IPS-18c (cell line): ENCODE measurements around the gene GSTA3.
"Not testable (repeated sequence)": the region's sequence is repeated elsewhere in the genome, so short reads cannot be mapped to it uniquely, and the experiment has no call there.

Experiments
- H3K4me3 ChIP-seq: 2 replicates; pipeline ENCODE4 v1.7.0; 2013; ENCODE audit warnings: low read depth, mild to moderate bottlenecking, low read length, moderate library complexity; ENCODE audit not compliant: insufficient read depth
- H3K9me3 ChIP-seq: one replicate; pipeline ENCODE4 v1.6.1; 2013; ENCODE audit warnings: mild to moderate bottlenecking, low read length, moderate library complexity; ENCODE audit not compliant: control insufficient read depth, insufficient read depth

GSTA3 gene

DNA sequence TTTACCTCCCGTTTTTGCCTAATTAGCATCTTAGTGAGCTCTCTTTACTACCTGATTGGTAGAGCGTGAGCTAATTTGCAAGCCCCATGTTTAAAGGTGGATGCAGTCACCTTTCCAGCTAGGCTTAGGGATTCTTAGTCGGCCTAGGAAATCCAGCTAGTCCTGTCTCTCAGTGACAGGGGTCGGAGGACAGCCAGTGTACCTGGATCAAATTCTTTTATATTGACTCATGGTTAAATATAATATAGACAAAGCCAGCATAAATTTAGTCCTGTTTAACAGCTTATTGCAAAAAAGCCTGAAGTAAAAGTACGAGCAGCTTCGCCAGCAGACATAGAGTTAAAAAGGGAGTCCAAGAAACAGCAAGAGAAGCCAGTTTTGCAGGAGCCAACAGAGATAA lies 12.2 kb upstream of the GSTA3 start:
- Histone ChIP-seq H3K9me3 (peaks cover 3% of the 10 kb centered on the region), H3K4me3 (no peak overlapping the region)

DNA sequence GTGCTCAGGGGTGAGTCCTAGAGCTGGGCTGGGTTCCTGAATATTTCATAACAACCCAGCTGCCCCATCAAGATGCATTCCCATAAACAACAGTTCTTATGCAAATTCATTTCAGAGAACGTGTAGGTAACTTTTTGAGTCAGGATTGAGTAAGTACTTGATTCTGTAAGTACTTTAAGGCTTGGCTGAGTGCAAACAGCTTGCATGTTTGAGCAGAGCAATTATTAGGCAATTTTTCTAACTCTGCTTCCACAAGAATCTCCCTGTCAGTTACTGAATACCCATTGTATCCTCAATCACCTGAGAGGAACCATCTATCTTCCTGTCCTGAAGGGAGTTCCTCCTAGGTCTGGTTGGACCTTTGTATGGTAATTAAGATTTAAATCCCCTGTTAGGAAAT lies 10.0 kb upstream of the GSTA3 start:
- not testable (repeated sequence) for H3K9me3 ChIP-seq, H3K4me3 ChIP-seq

DNA sequence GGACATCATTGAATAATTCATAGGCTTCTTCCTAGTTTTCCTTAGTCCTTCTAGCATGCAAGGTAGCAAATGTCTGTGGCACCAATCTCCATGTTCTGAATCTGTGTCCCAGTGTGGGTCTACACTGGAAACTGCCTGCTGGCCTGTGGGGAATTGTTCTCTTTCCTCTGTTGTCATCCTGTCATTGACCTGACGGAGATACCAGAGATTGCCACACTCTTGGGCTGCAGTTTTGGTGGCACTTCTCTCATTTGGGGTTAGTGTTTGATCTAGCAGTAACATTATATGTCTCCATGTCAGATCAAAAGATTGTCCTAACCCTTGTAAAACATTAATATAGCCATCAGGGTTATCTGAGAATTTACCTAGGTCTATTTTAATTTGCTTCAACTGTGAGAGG lies 9.3 kb upstream of the GSTA3 start:
- H3K4me3 ChIP-seq, H3K9me3 ChIP-seq: not testable (repeated sequence)

DNA sequence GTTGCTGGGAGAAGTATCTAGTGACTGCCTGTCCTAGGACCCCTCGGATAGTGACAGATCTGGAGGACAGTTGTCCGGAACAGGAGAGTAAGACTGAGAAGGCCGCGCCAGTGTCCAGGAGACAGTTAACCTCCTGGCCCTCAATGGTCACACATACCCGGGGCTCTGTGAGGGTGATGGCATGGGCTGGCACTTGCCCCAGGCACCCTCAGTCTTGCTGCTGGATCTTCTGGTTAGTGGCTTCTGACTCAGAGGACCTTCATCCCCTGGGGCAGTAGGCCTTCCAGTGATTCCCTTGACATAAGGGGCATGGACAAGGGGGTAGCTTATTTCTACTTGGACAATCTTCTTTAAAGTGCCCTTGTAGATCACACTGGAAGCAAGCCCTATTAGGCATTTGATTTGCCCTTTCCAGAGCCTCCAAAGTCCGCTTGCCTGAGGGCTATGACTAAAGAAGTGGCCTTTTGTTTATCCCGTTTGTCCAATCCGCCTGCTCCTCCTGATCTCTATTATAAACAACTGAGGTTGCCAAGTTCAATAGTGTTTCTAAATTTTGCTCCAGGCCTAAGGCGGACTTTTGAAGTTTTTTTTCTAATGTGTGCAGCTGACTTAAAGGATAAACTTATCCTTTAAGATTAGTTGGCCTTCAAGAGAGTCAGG lies 8.7 kb upstream of the GSTA3 start:
- not testable (repeated sequence) for H3K4me3 ChIP-seq, H3K9me3 ChIP-seq

DNA sequence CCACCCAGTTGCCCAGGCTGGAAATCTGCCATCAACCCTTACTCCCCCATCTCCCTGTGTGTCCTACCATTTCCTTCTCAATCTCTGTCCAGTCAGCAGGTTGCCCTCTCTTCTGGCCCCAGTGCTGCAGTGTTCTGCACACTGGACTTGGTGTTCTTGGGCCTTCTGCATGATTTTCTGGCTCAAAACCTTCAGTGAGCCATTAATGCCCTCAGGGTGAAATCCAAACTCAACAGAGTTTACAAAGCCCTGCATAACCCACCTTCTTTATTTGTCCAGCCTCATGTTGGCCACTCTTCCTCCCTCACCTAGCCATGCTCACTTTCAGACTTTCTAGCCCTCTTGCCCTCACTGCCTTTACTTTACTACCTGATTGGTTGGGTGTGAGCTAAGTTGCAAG lies 5.0 kb upstream of the GSTA3 start:
- Histone ChIP-seq H3K4me3 (no peak overlapping the region), H3K9me3 (no peaks in the 10 kb centered on the region)

DNA sequence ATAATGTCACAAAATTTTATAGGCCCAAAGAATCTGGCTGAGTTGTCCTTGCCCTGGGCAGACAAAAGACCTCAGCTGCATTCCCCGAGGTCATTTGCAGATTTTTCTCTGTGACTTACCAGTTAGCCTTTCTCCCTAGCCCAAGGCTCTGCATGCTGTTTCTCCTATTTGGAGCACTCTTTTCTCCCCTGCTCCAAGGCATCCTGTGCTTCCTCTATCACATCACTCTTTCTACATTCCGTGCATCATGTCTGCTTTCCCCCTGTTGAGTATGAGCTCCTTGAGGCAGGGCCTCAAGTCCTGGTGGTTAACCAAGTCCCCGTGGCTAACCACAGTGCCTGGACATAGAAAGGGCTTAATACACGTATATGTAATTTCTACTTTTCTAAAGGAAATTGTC lies 593 bp upstream of the GSTA3 start:
- H3K9me3 ChIP-seq: no peaks in the 10 kb centered on the region
- H3K4me3 ChIP-seq: no peak overlapping the region

DNA sequence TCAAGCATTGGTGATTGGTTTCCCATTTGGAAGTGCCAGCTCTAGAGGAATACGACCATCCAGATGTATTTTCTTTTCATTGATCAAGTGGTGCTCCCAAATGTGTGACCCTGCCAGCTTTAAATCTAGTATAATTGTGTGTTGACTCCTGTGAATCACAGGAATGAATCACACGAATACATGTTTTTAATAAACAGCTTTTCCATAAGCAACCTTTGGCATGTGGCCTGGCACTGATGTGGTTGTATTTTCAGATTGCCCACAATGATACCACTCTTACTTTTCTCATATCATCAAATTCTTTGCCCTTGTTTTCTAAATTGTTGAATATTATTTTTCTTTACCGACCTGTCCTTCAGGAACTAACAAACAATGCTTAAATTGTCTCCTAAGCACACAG lies 367 bp downstream of the GSTA3 start:
- H3K4me3 ChIP-seq: no peak overlapping the region
- H3K9me3 ChIP-seq: no peaks in the 10 kb centered on the region

DNA sequence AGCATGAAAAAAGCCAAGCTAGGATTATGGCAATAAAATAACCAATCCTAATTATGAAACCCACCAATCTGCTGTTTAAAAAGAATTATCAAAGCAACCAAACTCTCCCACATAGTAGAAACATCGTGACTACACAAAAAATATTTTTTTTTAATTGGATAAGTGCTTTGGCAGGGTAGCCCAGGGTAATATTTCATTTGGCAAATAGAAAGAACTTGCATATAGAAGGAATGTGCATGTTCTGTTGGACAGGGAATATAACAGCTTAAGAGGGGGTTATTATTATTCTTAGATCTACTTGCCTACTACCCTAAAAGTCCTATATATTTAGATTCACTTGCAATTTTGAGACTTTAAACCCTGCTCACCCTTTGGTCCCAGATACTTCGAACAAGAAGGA lies 972 bp downstream of the GSTA3 start:
- Histone ChIP-seq H3K9me3 (no peaks in the 10 kb centered on the region), H3K4me3 (no peak overlapping the region)

DNA sequence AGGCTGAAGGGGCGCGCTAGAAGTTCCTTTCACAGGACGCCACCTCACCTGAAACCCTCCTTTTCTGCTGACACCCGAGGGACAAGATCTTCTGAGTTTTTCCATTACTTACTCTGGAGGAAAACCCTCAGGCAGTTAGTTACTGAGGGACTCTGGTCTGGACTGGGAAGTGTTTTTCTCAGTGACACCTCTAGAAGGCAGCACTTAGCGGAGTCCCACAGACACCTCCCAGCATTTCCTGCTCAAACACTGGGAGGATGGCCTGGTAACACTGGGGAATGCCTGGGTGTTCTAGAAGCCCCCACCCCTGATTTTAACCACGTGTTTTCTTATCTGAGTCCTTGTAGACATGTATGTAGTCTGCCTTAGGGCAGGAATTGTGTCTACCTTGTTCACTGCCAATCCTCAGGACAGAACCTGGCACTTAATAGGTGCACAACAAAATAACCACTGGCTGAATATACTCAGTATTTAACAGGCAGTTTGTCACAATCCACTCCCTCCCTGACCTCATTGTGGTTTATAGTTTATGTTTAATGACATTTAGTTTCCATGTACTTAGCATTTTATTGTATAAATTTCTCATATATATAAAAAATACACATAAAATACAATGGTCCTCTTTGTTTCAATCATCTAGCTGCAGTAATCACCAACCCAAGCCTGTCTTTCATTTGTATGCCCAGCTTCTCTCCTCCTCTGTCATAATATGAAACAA lies 4.8 kb downstream of the GSTA3 start:
- Histone ChIP-seq H3K4me3 (no peak overlapping the region), H3K9me3 (no peaks in the 10 kb centered on the region)

DNA sequence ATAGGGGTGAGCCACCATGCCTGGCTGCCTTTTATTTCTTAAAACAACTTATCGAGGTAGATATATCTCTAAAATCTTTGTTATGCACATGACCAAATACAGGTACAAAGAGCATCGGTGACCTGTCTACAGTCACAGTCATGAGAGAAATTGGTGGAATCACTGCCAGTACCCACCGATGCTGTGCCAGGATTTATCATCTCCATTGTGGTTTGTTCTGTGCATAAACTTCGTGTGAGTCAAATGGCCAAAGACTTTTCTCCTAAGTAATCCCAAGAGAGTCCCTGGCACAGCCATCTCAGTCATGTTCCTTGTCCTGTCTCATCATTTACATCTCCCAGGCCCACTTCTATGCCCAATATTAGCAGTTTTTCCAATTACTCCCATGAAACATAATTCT lies 9.0 kb downstream of the GSTA3 start:
- Histone ChIP-seq H3K4me3 (no peak overlapping the region), H3K9me3 (no peaks in the 10 kb centered on the region)

DNA sequence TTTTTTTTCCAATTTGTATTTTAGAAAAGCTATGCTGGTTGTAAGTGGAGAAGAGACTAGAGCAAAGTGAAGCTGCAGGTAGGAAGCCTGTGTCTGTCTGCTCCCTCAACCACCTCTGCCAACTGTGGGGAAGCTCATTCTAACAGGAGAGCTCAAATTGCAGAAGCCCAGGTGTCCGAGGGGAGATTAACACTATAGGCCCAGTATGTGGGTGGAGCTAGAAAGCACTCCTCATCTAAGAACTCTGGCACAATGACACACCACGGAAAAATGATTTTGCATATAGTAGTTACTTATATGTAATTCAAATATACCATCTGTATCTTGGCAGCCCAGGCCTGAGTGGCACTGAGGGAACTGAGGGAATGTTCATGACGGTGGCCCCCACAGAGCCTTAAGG lies 13.7 kb downstream of the GSTA3 start:
- not testable (repeated sequence) for H3K9me3 ChIP-seq, H3K4me3 ChIP-seq

DNA sequence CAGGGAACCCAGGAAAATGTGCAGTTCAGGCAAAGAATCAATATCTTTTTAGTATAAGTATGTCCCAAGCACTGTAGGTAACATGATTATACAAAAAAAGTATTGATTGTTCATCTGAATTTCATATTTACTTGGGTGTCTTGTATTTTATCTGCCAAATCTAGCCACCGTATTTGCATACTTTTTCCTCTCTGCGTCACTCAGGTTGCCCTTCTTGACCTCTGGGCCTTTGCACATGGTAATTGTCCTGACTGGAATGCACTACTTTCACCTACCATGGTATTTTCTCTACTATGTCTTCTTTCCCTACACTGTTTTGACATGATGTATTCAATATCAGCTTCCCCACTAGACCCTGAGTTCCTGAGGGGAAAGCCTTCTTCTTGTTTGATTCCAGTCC lies 15.2 kb downstream of the GSTA3 start:
- Histone ChIP-seq H3K9me3 (no peaks in the 10 kb centered on the region), H3K4me3 (no peak overlapping the region)

DNA sequence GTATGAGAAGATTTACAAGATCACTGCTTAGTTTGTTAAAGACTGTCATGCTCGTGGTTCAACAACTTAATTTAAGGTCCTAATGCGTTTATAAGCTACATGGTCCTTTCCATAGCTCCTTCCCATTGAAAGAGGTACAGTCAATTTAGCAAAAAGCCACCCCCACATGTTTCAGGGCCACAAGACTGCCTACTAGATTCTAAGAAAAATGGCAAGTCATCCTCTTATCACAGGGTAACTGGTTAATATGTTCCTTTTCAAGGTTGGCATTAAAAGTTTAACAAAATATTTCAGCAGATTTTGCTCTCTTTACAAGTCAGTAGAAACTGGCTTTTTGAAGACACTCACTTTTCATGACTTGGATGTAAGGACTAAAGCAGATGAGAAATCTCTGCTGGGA lies 15.7 kb downstream of the GSTA3 start:
- H3K4me3 ChIP-seq: no peak overlapping the region
- H3K9me3 ChIP-seq: no peaks in the 10 kb centered on the region

DNA sequence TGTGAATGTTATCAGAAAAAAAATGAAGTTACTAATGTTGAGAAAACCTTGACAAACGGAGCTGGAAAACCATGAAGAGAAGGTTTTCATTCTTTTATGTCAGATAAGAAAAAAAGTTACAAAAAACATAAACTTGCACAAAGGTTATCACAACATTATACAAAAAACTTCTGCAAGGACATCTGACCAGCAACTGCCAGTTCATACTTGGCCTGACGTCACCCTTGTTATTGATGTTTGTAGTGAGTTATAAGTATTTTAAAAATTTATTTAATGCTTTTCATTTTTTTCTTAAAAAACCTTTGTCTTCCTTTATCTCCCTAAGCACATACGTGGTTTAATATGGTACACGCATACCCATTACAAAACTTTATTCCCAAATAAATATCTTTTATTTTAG lies 16.3 kb downstream of the GSTA3 start:
- H3K9me3 ChIP-seq: no peaks in the 10 kb centered on the region
- no peak overlapping the region for H3K4me3 ChIP-seq

DNA sequence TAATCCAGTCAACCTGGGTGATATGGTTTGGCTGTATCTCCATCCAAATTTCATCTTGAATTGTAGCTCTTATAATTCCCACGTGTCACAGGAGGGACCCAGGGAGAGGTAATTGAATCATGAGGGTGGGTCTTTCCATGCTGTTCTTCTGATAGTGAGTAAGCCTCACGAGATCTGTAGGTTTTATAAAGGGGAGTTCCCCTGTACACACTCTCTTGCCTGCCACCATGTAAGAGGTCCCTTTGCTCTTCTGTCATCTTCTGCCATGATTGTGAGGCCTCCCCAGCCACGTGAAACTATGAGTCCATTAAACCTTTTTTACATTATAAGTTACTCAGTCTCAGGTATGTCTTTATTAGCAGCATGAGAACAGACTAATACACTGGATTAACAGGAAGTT lies 19.5 kb downstream of the GSTA3 start:
- Histone ChIP-seq H3K4me3 (no peak overlapping the region), H3K9me3 (no peaks in the 10 kb centered on the region)

DNA sequence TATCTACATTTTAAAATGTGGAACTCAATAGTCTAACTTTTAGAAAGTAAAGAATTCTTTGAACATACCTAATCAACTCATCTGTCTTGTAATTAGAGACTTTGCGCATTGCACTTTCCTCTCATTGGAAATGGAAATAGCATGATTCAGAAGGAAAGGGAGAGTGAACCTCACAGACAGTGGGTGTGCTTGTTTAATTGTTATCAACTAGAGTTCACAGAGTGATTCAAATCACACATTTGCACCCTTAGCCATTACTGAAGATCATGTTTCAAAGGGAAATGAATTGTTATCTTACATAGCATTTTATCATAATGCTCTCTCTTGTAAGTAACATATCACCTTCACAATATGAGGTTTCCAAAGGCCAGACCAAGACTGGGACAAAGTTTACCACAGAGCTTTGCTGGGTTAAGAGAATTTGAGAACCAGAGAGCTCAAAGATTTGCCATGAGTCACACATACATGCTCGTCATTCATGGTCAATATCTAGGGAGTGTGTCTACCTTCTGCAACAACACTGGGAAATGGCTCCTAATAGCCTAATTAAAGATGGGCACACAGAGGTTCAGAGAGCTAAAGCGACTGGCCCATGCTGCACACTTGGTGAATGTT lies 21.5 kb downstream of the GSTA3 start:
- H3K4me3 ChIP-seq: no peak overlapping the region
- no peaks in the 10 kb centered on the region for H3K9me3 ChIP-seq

DNA sequence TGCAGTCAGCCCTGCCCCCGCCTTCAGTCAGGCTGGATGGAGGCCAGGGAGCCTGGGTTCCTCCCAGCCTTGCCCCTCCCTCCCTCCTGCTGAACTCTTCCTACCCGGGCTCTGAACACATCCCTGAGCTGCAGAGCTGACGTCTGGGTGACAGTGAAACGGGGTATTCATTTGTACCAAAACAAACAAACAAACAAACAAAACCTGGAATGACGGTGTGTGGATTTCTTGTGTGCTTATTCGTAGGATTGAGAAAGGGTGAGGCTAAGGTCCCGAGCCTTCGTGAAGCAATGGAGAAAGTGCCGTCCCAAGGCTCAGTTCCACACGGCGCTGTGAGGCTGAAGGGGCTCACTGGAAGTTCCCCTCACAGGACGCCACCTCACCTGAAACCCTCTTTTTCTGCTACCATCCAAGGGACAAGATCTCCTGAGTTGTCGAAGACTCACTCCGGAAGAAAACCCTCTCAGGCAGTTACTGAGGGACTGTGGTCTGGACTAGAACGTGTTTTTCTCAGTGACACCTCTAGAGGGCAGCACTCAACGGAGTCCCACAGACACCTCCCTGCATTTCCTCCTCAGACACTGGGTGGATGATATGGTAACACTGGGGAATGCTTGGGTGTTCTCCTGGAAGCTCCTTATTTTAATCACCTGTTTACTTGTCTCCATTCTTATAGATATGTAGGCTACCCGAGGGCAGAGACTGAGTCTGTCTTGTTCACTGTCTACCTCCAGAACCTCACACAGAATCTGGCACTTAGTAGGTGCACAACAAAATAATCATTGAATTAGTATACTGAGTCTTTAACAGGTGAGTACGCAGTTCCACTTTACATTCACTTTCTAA lies 27.3 kb downstream of the GSTA3 start:
- peaks cover 2% of the 10 kb centered on the region for H3K9me3 ChIP-seq
- peak overlapping the region; percentile 55 for H3K4me3 ChIP-seq

DNA sequence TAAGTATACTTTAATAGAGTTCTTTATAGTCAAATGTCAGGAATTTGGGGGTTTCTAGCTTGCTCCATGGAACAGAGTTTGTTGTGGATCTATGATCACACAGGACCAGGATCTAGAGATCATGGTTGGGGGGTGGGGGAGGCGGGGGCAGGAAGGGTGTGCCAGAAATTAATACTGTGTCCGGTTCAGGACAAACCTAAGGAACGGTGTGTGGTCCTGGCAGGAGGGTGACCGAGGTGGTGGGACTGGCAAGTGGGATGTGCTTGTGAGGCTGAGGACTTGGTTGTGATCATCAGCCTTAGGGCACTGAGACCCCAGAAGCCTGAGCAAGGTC lies 27.9 kb downstream of the GSTA3 start:
- no peak overlapping the region; the same call in 1 of the 2 replicates for H3K4me3 ChIP-seq
- H3K9me3 ChIP-seq: peaks cover 2% of the 10 kb centered on the region
